Eye (tissue), 1 donor: ENCODE data around the gene NECTIN3.

Experiments used
- DNase-seq: peaks from one replicate; pipeline ENCODE4 v3.0.0-alpha.2; 2015

The NECTIN3 gene

DNA sequence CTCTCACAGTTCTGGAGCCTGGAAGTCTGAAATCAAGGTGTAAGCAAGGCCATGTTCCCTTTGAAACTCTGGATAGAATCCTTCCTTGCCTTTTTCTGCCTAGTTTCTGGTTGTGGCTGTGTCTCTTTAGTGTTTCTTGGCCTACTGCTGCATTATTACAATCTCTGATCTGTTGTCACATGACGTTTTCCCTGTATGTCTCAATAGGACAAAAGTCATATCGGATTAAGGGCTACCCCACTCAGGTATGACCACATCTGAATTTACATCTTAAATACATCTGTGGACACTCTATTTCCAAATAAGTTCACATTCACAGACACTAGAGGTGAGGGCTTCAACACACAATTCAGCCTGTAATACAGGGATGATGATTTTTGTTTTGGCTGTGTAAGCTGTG is 13.3 kb downstream of the NECTIN3 start:
- DNase-seq = no peak

DNA sequence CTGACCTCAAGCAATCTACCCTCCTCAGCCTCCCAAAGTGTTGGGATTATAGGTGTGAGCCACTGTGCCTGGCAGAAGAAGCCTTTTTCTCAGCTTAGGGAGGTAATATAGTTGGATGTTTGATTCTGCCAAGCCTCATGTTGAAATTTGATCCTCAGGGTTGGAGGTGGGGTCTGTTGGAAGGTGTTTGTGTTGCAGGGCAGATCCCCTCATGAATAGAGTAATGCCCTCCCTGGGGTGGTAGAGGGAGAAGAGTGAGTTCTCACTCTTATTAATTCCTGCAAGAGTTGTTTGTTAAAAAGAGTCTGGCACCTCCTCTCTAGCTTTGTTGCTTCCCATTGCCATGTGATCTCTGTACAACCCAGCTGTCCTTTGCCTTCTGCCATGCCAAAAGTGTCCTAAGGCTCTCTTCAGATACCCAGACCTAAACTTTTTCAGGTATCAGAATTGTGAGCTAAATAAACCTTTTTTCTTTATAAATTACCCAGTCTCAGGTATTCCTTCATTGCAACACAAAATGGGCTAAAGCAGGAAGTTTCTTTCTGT is 16.4 kb downstream of the NECTIN3 start:
- DNase-seq = no peak

DNA sequence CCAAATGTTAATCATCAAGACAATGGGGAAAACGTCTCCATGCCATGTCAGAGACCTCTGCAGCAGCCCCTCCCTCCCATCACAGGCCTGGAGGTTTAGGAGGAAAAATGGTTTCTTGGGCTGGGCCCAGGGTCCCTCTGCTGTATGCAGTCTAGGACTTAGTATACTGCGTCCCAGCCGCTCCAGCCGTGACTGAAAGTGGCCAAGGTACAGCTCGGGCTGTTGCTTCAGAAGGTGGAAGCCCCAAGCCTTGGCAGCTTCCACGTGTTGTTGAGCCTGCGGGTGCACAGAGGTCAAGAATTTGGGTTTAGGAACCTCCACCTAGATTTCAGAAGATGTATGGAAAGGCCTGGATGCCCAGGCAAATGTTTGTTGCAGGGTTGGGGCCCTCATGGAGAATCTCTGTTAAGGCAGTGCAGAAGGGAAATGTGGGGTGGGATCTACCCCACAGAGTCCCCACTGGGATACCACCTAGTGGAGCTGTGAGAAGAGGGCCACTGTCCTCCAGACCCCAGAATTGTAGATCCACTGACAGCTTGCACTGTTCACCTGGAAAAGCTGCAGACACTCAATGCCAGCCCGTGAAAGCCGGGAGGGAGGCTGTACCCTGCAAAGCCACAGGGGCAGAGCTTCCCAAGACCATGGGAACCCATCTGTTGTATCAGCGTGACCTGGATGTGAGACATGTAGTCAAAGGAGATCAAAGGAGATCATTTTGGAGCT is 25.0 kb downstream of the NECTIN3 start:
- DNase-seq = no peak

DNA sequence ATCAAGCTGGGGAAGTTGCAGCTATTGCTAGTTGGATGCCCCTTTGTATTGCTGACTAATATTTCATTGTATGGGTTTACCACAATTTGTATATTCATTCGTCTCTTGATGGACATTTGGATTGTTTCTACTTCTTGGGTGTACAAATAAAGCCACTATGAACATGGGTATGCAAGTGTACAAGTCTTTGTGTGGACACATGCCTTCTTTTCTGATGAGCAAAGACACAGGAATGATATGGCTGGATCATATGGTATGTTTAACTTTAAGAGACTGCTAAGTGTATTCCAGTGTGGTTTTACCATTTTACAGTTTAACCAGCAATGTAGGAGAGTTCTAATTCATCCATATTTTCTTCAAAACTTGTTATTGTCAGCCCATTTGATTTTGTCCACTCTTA is 32.2 kb downstream of the NECTIN3 start:
- DNase-seq = no peak

DNA sequence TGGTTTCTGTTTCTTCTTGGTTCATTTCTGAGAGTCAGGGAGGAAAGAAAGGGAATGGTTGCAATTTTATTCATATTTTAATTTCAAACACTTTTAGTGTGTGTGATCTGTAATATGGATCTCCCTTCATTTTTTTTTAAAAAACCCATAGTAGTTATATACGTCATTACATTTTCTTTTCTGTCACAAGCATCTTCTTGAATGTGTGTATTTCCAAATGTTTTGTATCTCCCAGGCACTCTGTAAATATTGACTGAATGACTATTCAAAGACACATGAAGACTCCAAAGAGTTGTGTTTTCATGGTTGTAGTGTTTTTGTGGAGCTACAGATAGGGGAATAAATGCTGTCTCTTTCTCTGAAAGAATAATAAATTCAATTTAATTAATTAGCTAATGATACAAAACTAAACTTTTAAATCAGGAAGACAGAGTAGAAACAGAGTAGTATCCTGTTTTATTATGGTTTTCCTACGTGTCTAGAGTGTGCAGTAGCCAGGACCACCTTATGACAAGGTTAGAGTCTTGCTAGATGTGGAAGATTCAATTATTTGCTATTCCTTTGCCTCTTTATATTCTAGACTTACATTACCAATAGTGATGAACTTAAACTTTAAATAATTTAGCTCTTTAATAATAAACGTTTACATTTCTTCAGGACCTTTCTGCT is 35.5 kb downstream of the NECTIN3 start:
- DNase-seq = no peak

DNA sequence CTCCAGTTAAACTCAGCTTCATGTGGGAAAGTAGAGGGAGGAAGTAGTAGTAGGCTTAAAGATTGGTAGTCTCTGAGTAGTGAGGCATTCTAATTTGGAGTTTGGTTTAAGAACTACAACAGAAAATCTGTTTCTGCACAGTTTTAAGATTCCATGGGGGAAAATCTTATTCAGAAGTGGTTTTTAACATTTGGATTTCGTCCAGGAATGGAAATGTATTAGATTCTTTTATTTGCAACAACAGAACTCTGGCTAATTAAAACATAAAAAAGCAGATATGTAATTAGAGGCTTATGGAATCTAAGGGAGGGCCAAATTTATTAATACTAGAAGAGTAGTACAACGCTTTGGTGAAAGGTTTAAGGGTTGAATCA is 36.0 kb downstream of the NECTIN3 start:
- DNase-seq = no peak

DNA sequence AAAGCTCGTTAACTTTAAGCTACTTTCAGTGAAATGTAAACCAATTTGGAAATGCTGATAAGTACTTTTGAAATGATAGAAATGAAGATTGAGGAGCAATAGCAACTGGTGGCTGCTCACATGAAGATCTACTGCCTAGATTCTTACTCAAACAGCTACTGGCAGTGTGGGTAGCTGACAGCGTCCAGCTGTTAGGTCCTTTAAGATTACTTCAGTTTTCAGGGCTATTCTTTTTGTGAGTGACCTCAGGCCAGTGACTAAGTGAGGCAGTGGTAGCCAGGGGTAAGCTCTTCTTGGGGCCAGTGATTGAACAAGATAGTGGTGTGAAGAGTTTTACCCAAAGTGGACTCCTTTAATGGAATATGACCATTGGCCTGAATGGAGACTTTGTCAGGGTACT is 41.3 kb downstream of the NECTIN3 start:
- no peak for DNase-seq

DNA sequence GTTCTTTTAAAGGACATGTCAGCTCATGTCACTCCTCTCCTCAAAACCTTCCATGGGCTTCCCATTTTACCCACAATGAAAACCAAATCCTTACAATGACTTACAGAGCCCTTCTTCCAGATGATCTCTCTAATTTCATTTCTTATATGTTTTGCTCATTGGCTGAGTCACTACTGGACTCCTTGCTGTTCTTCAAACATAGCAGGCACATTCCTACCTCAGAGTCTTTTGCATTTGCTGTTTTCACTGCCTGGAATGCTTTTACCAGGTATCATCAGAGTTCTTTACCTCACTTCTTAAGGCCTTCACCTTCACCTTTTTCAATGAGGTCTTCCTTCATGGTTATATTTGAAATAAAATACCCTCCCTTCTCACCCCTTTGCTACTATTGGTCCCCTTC is 57.3 kb downstream of the NECTIN3 start:
- no peak for DNase-seq

DNA sequence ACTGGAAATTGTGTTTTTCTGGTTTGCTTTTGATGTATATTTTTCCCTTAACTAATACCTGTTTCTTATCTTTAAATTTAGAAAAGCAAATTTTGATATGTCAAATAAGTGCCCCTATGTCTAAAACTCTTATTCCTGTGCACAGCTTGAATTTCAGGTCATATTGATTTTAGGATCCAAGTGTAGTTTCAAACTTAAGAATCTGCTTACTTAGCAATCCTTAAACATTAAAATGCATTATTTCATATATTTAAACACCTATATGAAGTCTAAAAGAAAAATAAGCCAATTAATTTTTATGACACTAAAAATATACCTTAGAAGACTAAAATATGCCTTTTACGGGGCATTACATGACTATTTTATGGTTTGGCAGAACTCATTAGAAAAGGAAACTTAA is 59.2 kb downstream of the NECTIN3 start:
- DNase-seq = no peak

DNA sequence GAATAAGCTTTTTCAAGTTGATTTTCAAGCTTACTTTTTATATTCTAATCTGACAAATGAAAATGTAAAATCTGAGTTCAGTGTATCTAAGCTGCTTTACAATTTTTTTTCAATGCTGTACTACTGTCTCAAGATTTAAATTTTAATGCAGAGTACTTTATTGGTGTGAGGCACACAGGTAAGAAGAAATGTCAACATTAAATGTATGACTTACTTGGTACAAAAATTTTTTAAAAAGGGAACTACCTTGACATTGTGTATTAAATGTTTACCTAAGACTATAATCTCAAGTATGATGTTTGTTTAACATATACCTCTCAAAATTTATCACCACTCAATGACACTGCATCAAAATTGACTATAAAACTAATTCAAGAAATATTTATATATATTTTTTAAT is 62.7 kb downstream of the NECTIN3 start:
- DNase-seq = no peak

DNA sequence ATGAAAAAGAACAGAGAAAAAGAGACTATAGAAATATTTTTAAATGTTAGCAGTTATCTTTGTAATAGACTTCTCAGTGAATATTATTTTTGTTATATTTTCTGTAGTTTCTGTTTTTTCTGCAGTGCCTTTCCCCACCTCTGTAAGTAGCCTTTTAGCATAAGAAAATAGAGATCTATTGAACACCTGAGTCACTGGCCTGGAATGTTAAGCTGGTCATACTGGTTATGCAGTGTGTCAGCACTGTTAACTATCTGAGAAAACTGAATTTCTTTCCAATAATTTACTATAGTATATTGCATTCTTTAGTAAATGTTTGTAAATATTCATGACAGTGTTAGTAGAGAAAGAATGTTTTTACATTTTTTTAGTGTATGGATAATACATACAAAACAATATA is 79.8 kb downstream of the NECTIN3 start:
- DNase-seq = peak; percentile 4

DNA sequence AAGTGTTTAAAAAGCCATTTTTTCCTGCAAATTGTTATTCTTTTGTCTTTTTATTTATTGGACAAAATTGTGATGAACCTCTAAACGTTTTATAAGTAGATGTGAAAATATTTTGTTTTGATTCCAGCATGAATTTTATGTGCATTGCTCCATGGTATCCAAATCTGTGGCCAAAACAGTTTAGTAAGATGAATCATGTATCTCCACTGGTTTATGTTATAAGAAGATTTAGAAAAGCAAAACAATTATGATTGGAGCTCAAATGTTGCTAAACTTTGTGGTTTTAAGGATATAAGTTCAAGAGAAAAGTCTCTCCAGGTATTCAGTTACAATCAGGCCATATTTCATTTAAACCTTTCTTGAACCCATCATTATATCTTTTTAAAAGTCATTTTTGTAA is 80.9 kb downstream of the NECTIN3 start:
- DNase-seq = no peak

DNA sequence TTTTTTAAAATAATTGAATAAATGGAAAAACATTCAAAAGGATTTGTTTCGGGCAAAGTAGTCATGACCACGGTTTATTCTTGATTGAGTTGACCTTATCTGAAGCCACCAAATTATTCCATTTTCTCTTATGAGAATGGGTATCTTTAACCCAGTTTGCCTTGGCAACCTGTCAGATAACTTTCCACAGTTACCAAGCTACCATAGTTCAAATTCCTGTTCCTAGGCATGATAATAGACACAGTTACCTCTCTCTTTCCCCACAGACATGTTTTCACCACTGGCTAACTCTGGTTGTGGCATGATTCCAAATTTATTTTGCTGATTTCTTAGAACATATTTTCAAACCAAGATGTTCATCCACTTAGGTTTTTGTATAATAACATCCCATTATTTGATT is 84.9 kb downstream of the NECTIN3 start:
- DNase-seq = no peak

DNA sequence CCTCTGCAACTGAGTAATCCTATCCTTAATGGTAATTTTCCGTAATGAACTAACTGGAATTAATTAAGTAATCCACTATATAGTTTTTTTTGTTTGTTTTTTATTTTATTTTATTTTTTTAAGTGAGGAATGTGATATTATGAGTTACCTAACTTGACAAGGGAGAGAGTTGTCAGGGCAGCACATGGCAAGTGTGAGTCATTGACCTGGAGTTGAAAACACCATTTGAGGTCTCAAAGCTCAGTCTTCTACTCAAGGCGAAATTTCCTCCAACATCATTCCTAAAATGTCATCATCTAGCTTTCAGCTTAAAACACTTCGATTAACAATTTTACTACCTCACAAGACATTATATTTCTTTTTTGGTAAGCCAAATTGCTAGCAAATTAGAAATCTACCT is 87.8 kb downstream of the NECTIN3 start:
- DNase-seq = no peak

DNA sequence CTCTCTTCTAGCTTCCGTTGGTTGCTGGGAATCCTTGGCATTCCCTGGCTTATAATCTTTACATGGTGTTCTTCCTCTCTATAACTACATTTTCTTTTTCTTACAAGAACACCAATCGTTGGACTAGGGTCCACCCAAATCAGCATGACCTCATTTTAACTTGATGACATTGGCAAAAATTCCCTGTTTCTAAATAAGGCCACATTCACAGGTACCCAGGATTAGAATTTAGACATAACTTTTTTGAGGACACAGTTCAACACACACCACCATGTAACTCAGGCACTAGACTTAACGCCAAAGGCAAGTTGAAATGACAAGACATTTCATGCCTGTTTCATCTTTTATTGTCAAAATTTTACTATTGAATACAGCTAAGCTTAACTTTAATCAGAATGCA is 93.0 kb downstream of the NECTIN3 start:
- no peak for DNase-seq

DNA sequence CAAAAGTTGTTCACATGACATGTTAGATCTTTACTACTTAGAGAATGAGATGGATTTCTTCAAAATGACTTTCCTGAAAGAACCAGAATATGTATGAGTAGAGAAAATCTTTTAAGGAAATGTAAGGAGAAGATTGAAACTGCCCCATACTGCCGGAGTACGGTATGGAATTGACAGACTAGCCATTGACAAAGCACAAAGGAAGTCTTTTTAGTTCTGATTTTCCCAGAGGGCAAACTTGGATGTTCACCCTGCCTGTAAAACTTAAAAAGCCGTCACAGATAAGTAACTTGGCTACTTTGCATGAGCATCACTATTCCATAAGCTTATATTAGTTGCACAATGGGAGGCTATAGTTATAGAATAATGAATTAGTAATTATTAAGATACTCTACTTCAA is 93.8 kb downstream of the NECTIN3 start:
- no peak for DNase-seq

DNA sequence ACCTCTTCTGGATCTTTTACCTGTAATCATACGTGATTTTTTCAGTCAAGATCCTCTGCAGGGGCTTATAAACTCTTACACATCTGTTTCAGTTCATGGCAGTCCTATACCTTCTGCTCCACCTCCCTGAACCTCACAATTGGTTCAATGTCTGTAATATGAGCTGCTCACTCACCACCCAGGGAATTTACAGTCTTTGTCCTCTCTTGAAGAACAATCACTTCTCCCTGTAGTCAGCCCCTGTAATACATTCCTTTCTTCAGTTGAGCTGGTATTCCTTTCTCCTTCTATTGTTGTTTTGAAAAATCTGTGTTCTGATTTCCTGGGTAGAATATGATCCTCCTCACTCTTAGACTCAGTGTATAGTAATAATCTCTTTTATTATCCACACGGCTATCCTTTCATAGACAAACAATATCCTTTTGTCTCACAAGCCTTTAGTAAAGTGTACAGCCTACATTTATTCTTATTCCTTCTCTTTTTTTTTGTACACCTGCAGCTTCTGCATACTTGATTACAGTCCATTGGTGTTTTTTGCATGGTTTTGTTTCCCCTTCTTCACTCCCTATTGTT is 101.8 kb downstream of the NECTIN3 start:
- DNase-seq = peak; percentile 27

DNA sequence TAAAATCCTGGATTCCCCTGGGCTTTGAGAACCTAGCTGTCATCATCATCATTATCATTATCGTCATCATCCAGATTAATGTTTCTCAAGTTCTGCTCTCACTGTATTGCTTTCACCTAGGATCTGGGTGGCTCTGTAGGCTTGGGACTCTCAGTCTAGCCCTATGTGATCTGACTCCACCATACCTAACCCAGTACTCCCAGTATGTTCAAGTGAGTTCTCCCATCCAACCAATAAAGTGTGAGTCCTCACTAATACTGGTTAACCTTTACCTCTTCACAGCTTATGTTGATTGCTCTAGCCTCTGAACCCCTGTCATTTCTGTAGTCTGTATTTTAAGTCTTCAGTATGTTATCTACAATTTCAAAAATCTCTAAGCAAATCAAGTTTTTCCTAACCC is 102.3 kb downstream of the NECTIN3 start:
- DNase-seq = no peak

DNA sequence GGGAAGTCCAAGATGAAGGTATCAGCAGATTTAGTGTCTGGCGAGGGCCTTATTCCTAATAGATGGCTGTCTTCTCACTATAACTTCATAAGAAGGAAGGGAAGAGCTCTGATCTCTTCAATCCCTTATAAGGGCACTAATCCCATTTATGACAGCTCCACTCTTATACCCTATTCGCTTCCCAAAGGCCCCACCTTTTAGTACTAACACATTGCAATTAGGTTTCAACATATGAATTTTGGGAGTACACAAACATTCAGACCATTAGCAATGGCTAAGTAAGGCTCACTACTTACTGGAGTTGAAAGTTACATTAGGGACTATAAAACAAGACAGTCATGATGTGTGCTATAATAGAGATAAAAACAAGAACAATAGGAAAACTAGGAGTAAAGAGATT is 118.9 kb downstream of the NECTIN3 start:
- DNase-seq = no peak

DNA sequence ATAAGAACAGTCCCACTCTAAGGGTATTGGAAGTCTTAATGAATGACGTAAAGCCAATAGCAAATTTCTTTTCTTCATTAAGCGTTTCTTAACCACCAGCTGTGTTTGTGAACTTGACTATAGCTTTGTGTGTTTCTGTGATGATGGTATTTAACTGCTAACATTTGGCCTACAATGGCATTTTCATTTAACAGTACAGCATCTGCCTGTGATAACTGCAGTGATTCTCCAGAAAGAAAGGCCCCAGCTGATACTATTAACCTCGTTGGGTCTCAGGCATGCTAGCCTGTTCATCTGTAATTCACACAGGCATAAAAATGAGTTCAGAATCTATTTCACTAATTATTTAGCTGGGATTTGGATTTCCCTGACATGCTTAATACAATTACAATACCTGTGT is 121.9 kb downstream of the NECTIN3 start:
- no peak for DNase-seq

DNA sequence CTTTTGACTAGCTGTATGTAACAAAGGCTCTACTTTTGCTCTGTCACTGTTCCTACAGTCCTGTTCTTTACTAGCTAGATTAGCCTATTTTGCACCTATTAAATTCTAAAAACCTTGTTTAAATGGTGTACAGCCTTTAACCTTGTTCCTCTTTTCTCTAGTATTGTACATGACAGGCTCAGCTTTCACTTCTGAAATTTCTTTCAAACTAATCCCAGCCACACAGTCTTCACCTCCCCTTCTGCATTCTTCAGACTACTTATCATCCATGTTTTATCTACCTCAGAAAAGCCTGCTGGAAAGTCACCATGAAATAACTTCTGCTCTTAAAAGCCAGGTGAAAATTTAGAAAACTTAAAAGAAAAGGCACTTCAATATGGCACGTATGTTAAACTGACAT is 122.4 kb downstream of the NECTIN3 start:
- no peak for DNase-seq

DNA sequence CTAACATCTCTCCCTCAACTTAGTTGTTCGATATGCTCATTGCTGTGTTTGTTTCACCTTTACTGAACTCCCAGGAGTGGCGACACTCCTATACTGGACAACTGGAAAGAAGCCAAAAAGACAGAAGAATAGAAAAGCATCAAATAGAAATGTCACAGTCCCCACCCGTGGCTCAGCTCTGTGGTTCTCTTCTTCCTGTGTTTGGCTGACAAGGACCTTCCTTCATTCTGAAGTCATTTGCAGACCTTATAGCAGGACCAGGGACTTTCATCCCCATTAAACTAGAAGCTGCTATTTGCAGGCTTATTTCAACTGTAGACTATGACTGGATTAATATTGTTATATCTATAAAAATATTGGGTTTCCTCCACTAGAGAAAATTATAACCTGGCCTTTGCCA is 125.9 kb downstream of the NECTIN3 start:
- DNase-seq = no peak

DNA sequence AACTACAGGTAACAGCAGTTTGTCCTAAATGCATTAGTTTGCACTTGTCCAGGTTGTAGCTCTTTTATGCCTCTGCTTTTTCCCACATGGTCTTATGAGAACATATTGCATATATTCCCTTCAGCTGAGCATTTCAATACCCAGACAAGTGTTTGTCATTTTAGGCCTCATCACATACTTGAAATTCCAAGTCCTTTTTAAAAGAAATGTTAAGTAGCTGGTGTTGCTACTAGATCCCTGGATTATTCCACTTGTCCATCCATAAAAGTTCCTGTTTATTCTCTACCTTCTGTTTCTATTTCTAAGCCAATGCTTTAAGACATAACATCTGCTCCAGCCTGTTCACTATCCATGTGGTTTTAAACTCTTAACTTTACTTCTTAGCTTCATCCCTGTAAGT is 128.4 kb downstream of the NECTIN3 start:
- DNase-seq = no peak

DNA sequence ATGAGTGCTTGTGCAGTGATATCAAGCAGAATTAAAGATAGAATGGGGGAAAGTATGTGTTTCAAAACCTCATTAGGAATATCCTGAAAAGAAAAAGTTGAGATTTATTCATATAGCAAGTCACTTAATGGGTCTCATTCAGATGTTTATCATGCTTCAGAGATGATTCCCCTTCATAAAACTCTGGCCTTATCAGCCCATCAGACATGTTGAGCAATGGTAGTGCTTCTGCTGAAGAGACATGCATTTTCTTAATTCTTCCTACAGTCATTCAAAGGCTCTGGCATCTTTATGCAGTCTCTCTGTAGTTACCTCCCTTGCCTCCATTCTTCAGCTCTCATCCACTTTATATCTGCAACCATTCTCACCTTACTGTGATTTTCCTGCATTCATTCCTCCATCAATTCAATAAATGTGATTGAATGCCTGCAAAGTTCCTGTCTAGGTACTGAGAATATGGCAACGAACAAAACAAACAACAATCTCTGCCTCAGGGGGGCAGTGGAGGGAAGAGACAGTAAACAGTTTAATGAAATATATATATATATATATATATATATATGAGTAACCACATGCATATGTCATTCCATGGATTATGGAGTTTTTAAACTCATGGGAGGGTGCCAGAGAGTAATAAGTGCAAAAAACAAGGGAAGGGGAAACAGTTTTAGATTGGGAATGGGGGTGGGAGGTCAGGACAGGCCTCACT is 138.5 kb downstream of the NECTIN3 start:
- no peak for DNase-seq
